Thyroid gland (tissue), 4 donors: Measurements from ENCODE around the gene RSPRY1. TPM values are rescaled to one million over a fixed set of nuclear protein-coding genes. Genes with fewer than 3 reads are reported as not detected.

Source experiments
- DNase-seq, 2 donors: peaks; one replicate each; pipeline ENCODE4 v3.0.0-alpha.2; 2019
- H3K27ac ChIP-seq, 3 donors: fragments of 200-600 bp; sonication (generic); 1 replicate in 2 of 3; 2 replicates in 1 of 3; pipeline ENCODE4 v1.5.1; 2016 to 2019; ENCODE audit warnings: mild to moderate bottlenecking in 1 of 3, moderate library complexity in 1 of 3
- H3K27me3 ChIP-seq: fragments of 200-600 bp; sonication (generic); one replicate; pipeline ENCODE4 v1.5.1; 2019
- H3K36me3 ChIP-seq, 2 donors: fragments of 200-600 bp; sonication (generic); one replicate each; pipeline ENCODE4 v1.5.1; 2016 to 2019
- H3K4me1 ChIP-seq, 2 donors: fragments of 200-600 bp; sonication (generic); one replicate each; pipeline ENCODE4 v1.5.1; 2017 to 2019
- H3K4me3 ChIP-seq, 3 donors: fragments of 200-600 bp; sonication (generic); replicated peaks in 1 of 3; 1 replicate in 2 of 3; 2 replicates in 1 of 3; pipeline ENCODE4 v1.5.1; 2016; ENCODE audit warnings: mild to moderate bottlenecking in 1 of 3
- H3K9me3 ChIP-seq: fragments of 200-600 bp; sonication (generic); one replicate; pipeline ENCODE4 v1.5.1; 2017
- CTCF ChIP-seq, 6 experiments: fragments of 200-600 bp in 3 of 6; fragments of 450-650 bp in 3 of 6; sonication (generic) in 3 of 6; IDR thresholded peaks; one replicate each; pipeline ENCODE4 v1.5.1; 2016 to 2019; ENCODE audit warnings: antibody characterized with exemption in 6 of 6, mild to moderate bottlenecking in 2 of 6, inconsistent platforms in 1 of 6, moderate library complexity in 1 of 6
- POLR2A ChIP-seq, 2 donors: fragments of 450-650 bp; IDR thresholded peaks; one replicate each; pipeline ENCODE4 v1.6.1; 2017; ENCODE audit warnings: antibody characterized with exemption in 2 of 2, mild to moderate bottlenecking in 2 of 2, moderate library complexity in 1 of 2
- WGBS, 2 donors: methylation state at CpG; one replicate each; pipeline ENCODE4 v1.1.5; 2017; 5-methylcytosine and 5-hydroxymethylcytosine counted together
- intact Hi-C: fragments of 100-400 bp; cut with DNase I; formaldehyde crosslinking; loops from one replicate; pipeline ENCODE4 v1.15.1; 2023
- total RNA-seq, 4 donors: library from RNA; depleted of rRNA; stranded (reverse); fragments of >200 nt; gene quantifications; one replicate each; pipeline ENCODE4 v1.2.3, GENCODE V29; 2016

The RSPRY1 gene
- total RNA-seq, 4 donors from 2014 or later = 42.6 to 59.2 (median 53.9) TPM

GRCh38 chr16:57279780-57280638 lies 93.9 kb downstream of the RSPRY1 start:
- Histone ChIP-seq H3K9me3 (no peaks in the 10 kb centered on the region), H3K4me1 (peaks cover 16 to 32% of the 10 kb centered on the region in 2 donors), H3K4me3 (no peak overlapping the region), H3K27ac (no peak overlapping the region), H3K36me3 (no peaks in the 10 kb centered on the region), H3K27me3 (no peaks in the 10 kb centered on the region)
- no peak for TF ChIP-seq POLR2A (IDR thresholded peaks at IDR 0.05)
- no peak for TF ChIP-seq CTCF (IDR thresholded peaks at IDR 0.05)
- intact Hi-C loops = no loop called here
- DNase-seq = no peak
- WGBS, 2 donors = 73 to 84% methylated on average over 7 of the region's 7 CpGs

- no peaks in the 10 kb centered on the region for H3K9me3 ChIP-seq
- no peak for DNase-seq
- H3K27ac ChIP-seq = no peak overlapping the region
- peaks cover 16 to 34% of the 10 kb centered on the region in 2 donors for H3K4me1 ChIP-seq
- intact Hi-C loops = no loop called here
- no peaks in the 10 kb centered on the region for H3K27me3 ChIP-seq
- no peak overlapping the region for H3K4me3 ChIP-seq
- WGBS, 2 donors = 89 to 100% methylated on average over 3 of the region's 3 CpGs
- H3K36me3 ChIP-seq = no peaks in the 10 kb centered on the region
- TF ChIP-seq CTCF (IDR thresholded peaks at IDR 0.05) (no peak), POLR2A (IDR thresholded peaks at IDR 0.05) (no peak)
Observed at GRCh38 chr16:57281791-57282190, 95.7 kb downstream of the RSPRY1 start.

- Histone ChIP-seq H3K27me3 (no peaks in the 10 kb centered on the region), H3K4me3 (no peak overlapping the region), H3K36me3 (no peaks in the 10 kb centered on the region), H3K27ac (no peak overlapping the region), H3K4me1 (peaks cover 16 to 34% of the 10 kb centered on the region in 2 donors), H3K9me3 (no peaks in the 10 kb centered on the region)
- DNase-seq = peak; percentile 32 to 42
- TF ChIP-seq POLR2A (IDR thresholded peaks at IDR 0.05) (no peak), CTCF (IDR thresholded peaks at IDR 0.05) (no peak)
- 75 to 77% methylated on average over 8 of the region's 8 CpGs for WGBS, 2 donors
- intact Hi-C loops = no loop called here
Observed at GRCh38 chr16:57282510-57283213, 96.5 kb downstream of the RSPRY1 start.

- no peaks in the 10 kb centered on the region for H3K9me3 ChIP-seq
- no peaks in the 10 kb centered on the region for H3K27me3 ChIP-seq
- 30 to 55% methylated on average over 13 to 15 of the region's 24 CpGs for WGBS, 2 donors
- peaks cover 16 to 34% of the 10 kb centered on the region in 2 donors for H3K4me1 ChIP-seq
- H3K4me3 ChIP-seq = peak overlapping the region in 2 of 3 donors; percentile 56 to 65
- TF ChIP-seq POLR2A (IDR thresholded peaks at IDR 0.05) = no peak
- TF ChIP-seq CTCF (IDR thresholded peaks at IDR 0.05) = no peak
- H3K36me3 ChIP-seq = no peaks in the 10 kb centered on the region
- intact Hi-C loops = no loop called here
- peak; percentile 56 to 69 for DNase-seq
- H3K27ac ChIP-seq = peak overlapping the region in 1 of 3 donors; percentile 36
Observed at GRCh38 chr16:57283214-57283958, 97.3 kb downstream of the RSPRY1 start.
